ENCODE results near the gene RHOD.
A peak's percentile ranks its signal among the peaks of the same experiment; 100 is the strongest.

RHOD gene

GRCh38 chr11:67113231-67113721, 56.6 kb downstream of the RHOD start:
- DNase-seq (ENCODE audit: insufficient read length, low spot score) (peak; percentile 49), FAIRE-seq (peak; percentile 55)

GRCh38 chr11:67114275-67114896, 57.7 kb downstream of the RHOD start:
- DNase-seq (ENCODE audit: insufficient read length, low spot score) (no peak), FAIRE-seq (no peak)

GRCh38 chr11:67116758-67117105, 60.1 kb downstream of the RHOD start:
- FAIRE-seq = no peak
- DNase-seq (ENCODE audit: insufficient read length, low spot score) = no peak

- peak; percentile 64 for FAIRE-seq
These were observed 60.5 kb downstream of the RHOD start for GRCh38 chr11:67117176-67117575.

GRCh38 chr11:67117672-67118180, 61.1 kb downstream of the RHOD start:
- FAIRE-seq (no peak), DNase-seq (ENCODE audit: insufficient read length, low spot score) (no peak)

More at GRCh38 chr11:67117176-67117575, 60.5 kb downstream of the RHOD start:
- DNase-seq (ENCODE audit: insufficient read length, low spot score) = no peak

GRCh38 chr11:67118181-67118766, 61.6 kb downstream of the RHOD start:
- DNase-seq (ENCODE audit: insufficient read length, low spot score) (peak; percentile 51), FAIRE-seq (no peak)

- peak; percentile 62 for FAIRE-seq
- DNase-seq (ENCODE audit: insufficient read length, low spot score) = peak; percentile 99
These were observed 62.3 kb downstream of the RHOD start, which contains the start of gene KDM2A for GRCh38 chr11:67118801-67119584. TSS of gene KDM2A (plus strand) at chr11:67119263. CDS start at chr11:67121317, 2,054 bp downstream.

- peak; percentile 28 for DNase-seq (ENCODE audit: insufficient read length, low spot score)
- FAIRE-seq = peak; percentile 35
These were observed 63.1 kb downstream of the RHOD start for GRCh38 chr11:67119585-67120391.

- FAIRE-seq (no peak), DNase-seq (ENCODE audit: insufficient read length, low spot score) (no peak)
These were observed 63.8 kb downstream of the RHOD start for GRCh38 chr11:67120456-67120855.

GRCh38 chr11:67120881-67121710, 64.4 kb downstream of the RHOD start:
- FAIRE-seq = peak; percentile 90

More at GRCh38 chr11:67120881-67121710, 64.4 kb downstream of the RHOD start:
- DNase-seq (ENCODE audit: insufficient read length, low spot score) = peak; percentile 46

Data from GM19239 (cell line).